Measurements from ENCODE around the gene RAB7B.

GRCh38 chr1:205930195-205930577 lies 73.0 kb downstream of the RAB7B start:
- TF ChIP-seq, protein P1, sequence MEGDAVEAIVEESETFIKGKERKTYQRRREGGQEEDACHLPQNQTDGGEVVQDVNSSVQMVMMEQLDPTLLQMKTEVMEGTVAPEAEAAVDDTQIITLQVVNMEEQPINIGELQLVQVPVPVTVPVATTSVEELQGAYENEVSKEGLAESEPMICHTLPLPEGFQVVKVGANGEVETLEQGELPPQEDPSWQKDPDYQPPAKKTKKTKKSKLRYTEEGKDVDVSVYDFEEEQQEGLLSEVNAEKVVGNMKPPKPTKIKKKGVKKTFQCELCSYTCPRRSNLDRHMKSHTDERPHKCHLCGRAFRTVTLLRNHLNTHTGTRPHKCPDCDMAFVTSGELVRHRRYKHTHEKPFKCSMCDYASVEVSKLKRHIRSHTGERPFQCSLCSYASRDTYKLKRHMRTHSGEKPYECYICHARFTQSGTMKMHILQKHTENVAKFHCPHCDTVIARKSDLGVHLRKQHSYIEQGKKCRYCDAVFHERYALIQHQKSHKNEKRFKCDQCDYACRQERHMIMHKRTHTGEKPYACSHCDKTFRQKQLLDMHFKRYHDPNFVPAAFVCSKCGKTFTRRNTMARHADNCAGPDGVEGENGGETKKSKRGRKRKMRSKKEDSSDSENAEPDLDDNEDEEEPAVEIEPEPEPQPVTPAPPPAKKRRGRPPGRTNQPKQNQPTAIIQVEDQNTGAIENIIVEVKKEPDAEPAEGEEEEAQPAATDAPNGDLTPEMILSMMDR (IDR thresholded peaks at IDR 0.05) = no peak
- TF ChIP-seq POLR2AphosphoS5 (IDR thresholded peaks at IDR 0.05) = no peak
